Lower lobe of right lung (tissue), 2 donors: ENCODE measurements around the gene ARL6IP4. TPM values are rescaled to one million over a fixed set of nuclear protein-coding genes. Genes with fewer than 3 reads are reported as not detected.

ENCODE experiments used
- ATAC-seq, 2 donors: fragments of 200-7000 bp; cut with Tn5 transposase; one replicate each; pipeline ENCODE4 v1.9.1; 2020 to 2022; ENCODE audit warnings: mild to moderate bottlenecking in 2 of 2, moderate library complexity in 2 of 2
- DNase-seq: peaks from one replicate; pipeline ENCODE4 v3.0.0-alpha.2; 2020
- H3K27ac ChIP-seq: fragments of 200-600 bp; one replicate; pipeline ENCODE4 v1.8.0; 2022
- H3K27me3 ChIP-seq: fragments of 200-600 bp; one replicate; pipeline ENCODE4 v1.8.0; 2022; ENCODE audit warnings: low read depth
- H3K36me3 ChIP-seq: fragments of 200-600 bp; one replicate; pipeline ENCODE4 v1.8.0; 2022; ENCODE audit warnings: mild to moderate bottlenecking
- H3K4me1 ChIP-seq: fragments of 200-600 bp; one replicate; pipeline ENCODE4 v1.8.0; 2022
- H3K4me3 ChIP-seq: fragments of 200-600 bp; one replicate; pipeline ENCODE4 v1.8.0; 2022; ENCODE audit warnings: mild to moderate bottlenecking
- H3K9me3 ChIP-seq: fragments of 200-600 bp; one replicate; pipeline ENCODE4 v1.8.0; 2022
- CTCF ChIP-seq: fragments of 200-600 bp; IDR thresholded peaks from one replicate; pipeline ENCODE4 v1.8.0; 2022; ENCODE audit warnings: antibody characterized with exemption, mild to moderate bottlenecking
- intact Hi-C: fragments of 100-400 bp; cut with DNase I; formaldehyde crosslinking; loops from one replicate; pipeline ENCODE4 v1.11.0; 2022
- total RNA-seq: library from RNA; stranded (reverse); fragmentation: NEBNext Ultra II Directional; extraction: Animal tissue kit (Norgen Biotek cat#: 25700); gene quantifications from one replicate; pipeline ENCODE4 v1.2.1, GENCODE V29; 2021
- donor health status: DM: no; HTN: yes; CAD: no; lungs with severe emphysema.

The ARL6IP4 gene
- total RNA-seq, 1 donor from 2014 or later, result 139 TPM

GRCh38 chr12:122996621-122997342 is 16.3 kb downstream of the ARL6IP4 start:
- no peaks in the 10 kb centered on the region for H3K4me1 ChIP-seq
- intact Hi-C loops, result no loop called here
- DNase-seq, result no peak
- H3K4me3 ChIP-seq, result no peak overlapping the region
- H3K9me3 ChIP-seq, result no peaks in the 10 kb centered on the region
- TF ChIP-seq CTCF, result no peak
- H3K27me3 ChIP-seq, result no peaks in the 10 kb centered on the region
- ATAC-seq, result no peak
- peaks cover 60% of the 10 kb centered on the region for H3K36me3 ChIP-seq
- no peak overlapping the region for H3K27ac ChIP-seq

GRCh38 chr12:122997343-122998250 is 17.1 kb downstream of the ARL6IP4 start:
- Histone ChIP-seq H3K27ac (no peak overlapping the region), H3K4me1 (no peaks in the 10 kb centered on the region), H3K36me3 (peaks cover 57% of the 10 kb centered on the region), H3K4me3 (no peak overlapping the region), H3K27me3 (no peaks in the 10 kb centered on the region), H3K9me3 (no peaks in the 10 kb centered on the region)
- ATAC-seq (no peak), DNase-seq (no peak)
- intact Hi-C loops, result no loop called here
- no peak for TF ChIP-seq CTCF

GRCh38 chr12:122998316-122998715 is 17.8 kb downstream of the ARL6IP4 start:
- ATAC-seq, result no peak
- no peak overlapping the region for H3K27ac ChIP-seq
- no peaks in the 10 kb centered on the region for H3K4me1 ChIP-seq
- no peaks in the 10 kb centered on the region for H3K9me3 ChIP-seq
- intact Hi-C loops, result no loop called here
- H3K36me3 ChIP-seq, result peaks cover 63% of the 10 kb centered on the region
- no peak for TF ChIP-seq CTCF
- no peak overlapping the region for H3K4me3 ChIP-seq
- H3K27me3 ChIP-seq, result no peaks in the 10 kb centered on the region
- DNase-seq, result no peak

- H3K4me3 ChIP-seq, result no peak overlapping the region
- no peaks in the 10 kb centered on the region for H3K27me3 ChIP-seq
- intact Hi-C loops, result no loop called here
- ATAC-seq (no peak), DNase-seq (no peak)
- H3K9me3 ChIP-seq, result no peaks in the 10 kb centered on the region
- H3K36me3 ChIP-seq, result peaks cover 70% of the 10 kb centered on the region
- H3K27ac ChIP-seq, result no peak overlapping the region
- no peak for TF ChIP-seq CTCF
- H3K4me1 ChIP-seq, result no peaks in the 10 kb centered on the region
These were observed 18.9 kb downstream of the ARL6IP4 start for GRCh38 chr12:122999196-122999946.

GRCh38 chr12:122999986-123000420 is 19.5 kb downstream of the ARL6IP4 start:
- peaks cover 70% of the 10 kb centered on the region for H3K36me3 ChIP-seq
- no peak overlapping the region for H3K4me3 ChIP-seq
- intact Hi-C loops, result no loop called here
- no peaks in the 10 kb centered on the region for H3K27me3 ChIP-seq
- ATAC-seq (no peak), DNase-seq (no peak)
- H3K4me1 ChIP-seq, result no peaks in the 10 kb centered on the region
- H3K9me3 ChIP-seq, result no peaks in the 10 kb centered on the region
- no peak for TF ChIP-seq CTCF
- no peak overlapping the region for H3K27ac ChIP-seq
